Activated T-helper 1 cell treated with anti-CD3 and anti-CD28 coated beads, Interleukin-12 subunit alpha, Interleukin-12 subunit beta, Interleukin-2, Interleukin-4 antibody, amounts not matched to agents 30 ng/mL and 10 ng/mL and 1 ng/mL, durations not matched to agents 14 hours and 24 hours and 36 hours (primary cell): ENCODE data around the gene WDFY2. TPM values are rescaled to one million over a fixed set of nuclear protein-coding genes. Genes with fewer than 3 reads are reported as not detected.

Experiments
- DNase-seq: peaks from one replicate; pipeline ENCODE4 v3.0.0; 2021; ENCODE audit warnings: low spot score
- H3K27ac Mint-ChIP-seq: one replicate; pipeline ENCODE4 v1.8.0; 2021; ENCODE audit warnings: mild to moderate bottlenecking, mixed read lengths
- H3K27me3 Mint-ChIP-seq: one replicate; pipeline ENCODE4 v1.8.0; 2022; ENCODE audit warnings: mild to moderate bottlenecking, moderate library complexity, mixed read lengths; ENCODE audit not compliant: insufficient read depth
- H3K36me3 Mint-ChIP-seq: one replicate; pipeline ENCODE4 v1.8.0; 2021; ENCODE audit warnings: low read depth, mixed read lengths
- H3K4me1 Mint-ChIP-seq: one replicate; pipeline ENCODE4 v1.8.0; 2021; ENCODE audit warnings: low read depth, mixed read lengths
- H3K4me3 Mint-ChIP-seq: one replicate; pipeline ENCODE4 v1.8.0; 2021; ENCODE audit warnings: mild to moderate bottlenecking, moderate library complexity, mixed read lengths
- H3K9me3 Mint-ChIP-seq: one replicate; pipeline ENCODE4 v1.8.0; 2021; ENCODE audit warnings: mixed read lengths
- intact Hi-C: fragments of 100-400 bp; cut with micrococcal nuclease; formaldehyde crosslinking; loops from one replicate; pipeline ENCODE4 v1.15.1; 2024
- total RNA-seq: library from RNA; stranded (reverse); gene quantifications from 2 replicates; pipeline ENCODE4 v1.2.3, GENCODE V29; 2022

WDFY2 gene
- total RNA-seq, 1 donor from 2014 or later, result 7.5 TPM

DNA sequence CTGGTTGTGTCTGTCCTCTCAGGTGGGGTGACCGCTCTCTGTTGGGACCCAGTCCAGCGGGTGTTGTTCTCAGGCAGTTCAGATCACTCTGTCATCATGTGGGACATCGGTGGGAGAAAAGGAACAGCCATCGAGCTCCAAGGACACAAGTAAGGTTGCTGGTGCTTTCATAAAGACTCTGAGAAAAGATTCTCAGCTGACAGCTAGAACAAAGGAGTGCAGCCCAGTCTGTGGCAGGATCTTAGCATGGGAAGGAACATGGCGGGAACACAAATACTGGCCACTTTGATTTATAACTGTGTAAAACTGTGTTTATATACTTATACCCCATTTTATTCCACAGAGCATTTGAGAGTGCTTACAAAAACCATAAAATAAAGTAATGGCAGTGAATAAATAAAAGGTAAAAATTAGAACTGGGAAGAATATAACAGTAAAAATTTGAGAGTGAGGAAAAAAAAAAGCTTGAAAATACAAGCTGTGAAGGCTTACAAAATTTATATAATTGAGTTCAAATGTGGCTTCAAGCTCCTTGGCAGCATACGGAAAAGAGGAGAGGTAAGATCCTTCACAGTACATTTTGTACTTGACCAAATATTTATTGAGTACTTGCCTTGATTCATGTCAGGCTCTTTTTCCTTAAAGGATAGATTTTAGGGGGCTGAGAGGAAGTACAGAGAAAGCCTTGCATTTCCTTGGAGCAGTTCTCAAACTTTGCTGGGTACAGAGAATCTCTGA is 154.9 kb downstream of the WDFY2 start:
- intact Hi-C loops, result loop anchor here (2.0 kb wide), 1 partner anchor 64 kb away; no protein-coding TSS in a partner anchor
- Mint-ChIP-seq H3K27ac (peak overlapping the region; percentile 79), H3K36me3 (peaks cover 18% of the 10 kb centered on the region), H3K4me1 (peaks cover 35% of the 10 kb centered on the region), H3K4me3 (no peak overlapping the region), H3K27me3 (no peaks in the 10 kb centered on the region), H3K9me3 (no peaks in the 10 kb centered on the region)
- DNase-seq, result no peak

DNA sequence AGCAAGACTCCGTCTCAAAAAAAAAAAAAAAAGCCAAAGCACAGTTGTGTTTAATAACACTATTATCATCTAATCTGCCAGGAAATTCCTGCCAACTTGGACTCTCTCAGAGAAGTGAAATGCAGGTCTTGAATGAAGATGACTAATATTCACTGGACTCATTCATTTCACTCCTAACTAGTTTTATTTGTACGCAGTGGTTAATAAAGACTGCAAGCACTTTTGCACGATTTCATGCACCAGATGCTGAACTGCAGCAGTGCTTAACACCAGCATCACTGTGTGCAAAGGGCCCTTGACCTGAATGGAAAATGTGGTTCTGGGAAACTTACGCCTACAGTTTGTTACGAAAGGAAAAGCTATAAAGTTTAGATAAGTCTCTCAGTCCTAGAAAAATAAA is 156.4 kb downstream of the WDFY2 start:
- H3K4me3 Mint-ChIP-seq, result no peak overlapping the region
- peaks cover 4% of the 10 kb centered on the region for H3K9me3 Mint-ChIP-seq
- peaks cover 23% of the 10 kb centered on the region for H3K36me3 Mint-ChIP-seq
- no peak for DNase-seq
- peak overlapping the region; percentile 40 for H3K27ac Mint-ChIP-seq
- no peaks in the 10 kb centered on the region for H3K27me3 Mint-ChIP-seq
- intact Hi-C loops, result no loop called here
- peaks cover 27% of the 10 kb centered on the region for H3K4me1 Mint-ChIP-seq

DNA sequence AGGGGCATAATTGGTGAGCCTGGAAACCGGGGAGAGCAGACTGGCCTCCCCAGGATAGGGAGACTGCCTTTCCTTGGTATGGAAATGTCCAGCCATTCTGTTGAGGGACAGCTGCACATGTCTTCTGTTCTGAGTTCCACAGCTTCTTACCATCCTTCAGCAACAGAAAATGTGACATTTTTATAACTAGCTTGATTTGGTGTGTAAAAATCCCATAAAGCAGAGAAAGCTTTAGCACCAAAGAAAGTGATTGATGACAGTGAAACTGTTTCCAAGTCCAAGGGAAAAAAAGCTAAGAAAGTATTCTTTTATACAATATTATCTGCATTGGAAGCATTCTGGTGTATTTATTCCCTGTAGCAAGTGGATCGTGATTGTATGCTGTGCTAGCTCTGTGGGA is 157.8 kb downstream of the WDFY2 start:
- no peak overlapping the region for H3K27ac Mint-ChIP-seq

DNA sequence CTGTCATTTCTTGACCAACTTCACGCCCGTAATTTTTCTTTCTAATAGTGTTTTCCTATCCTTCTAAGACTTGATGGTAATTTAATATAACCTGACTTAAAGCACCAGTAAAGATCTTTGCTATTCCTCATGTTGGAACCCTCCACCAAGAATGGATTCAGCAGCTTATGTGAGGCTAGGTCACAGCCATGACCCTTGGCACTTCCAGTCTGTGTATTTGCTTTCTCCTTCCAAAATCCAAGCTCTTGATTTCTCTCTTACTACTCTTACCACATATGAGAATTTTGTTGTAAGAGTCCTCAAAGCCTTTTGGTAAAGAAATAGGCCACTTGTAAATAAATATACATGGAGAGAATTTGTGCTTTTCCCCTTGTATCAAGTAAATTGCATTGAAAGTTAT is 158.3 kb downstream of the WDFY2 start:
- peaks cover 25% of the 10 kb centered on the region for H3K36me3 Mint-ChIP-seq
- no peak overlapping the region for H3K27ac Mint-ChIP-seq
- H3K4me1 Mint-ChIP-seq, result peaks cover 24% of the 10 kb centered on the region
- intact Hi-C loops, result no loop called here
- DNase-seq, result no peak
- no peaks in the 10 kb centered on the region for H3K27me3 Mint-ChIP-seq
- H3K9me3 Mint-ChIP-seq, result peaks cover 8% of the 10 kb centered on the region
- H3K4me3 Mint-ChIP-seq, result no peak overlapping the region

More for the DNA sequence above, 157.8 kb downstream of the WDFY2 start:
- Mint-ChIP-seq H3K36me3 (peaks cover 23% of the 10 kb centered on the region), H3K4me1 (peaks cover 27% of the 10 kb centered on the region), H3K4me3 (no peak overlapping the region), H3K27me3 (no peaks in the 10 kb centered on the region), H3K9me3 (peaks cover 4% of the 10 kb centered on the region)
- DNase-seq, result no peak
- intact Hi-C loops, result no loop called here

DNA sequence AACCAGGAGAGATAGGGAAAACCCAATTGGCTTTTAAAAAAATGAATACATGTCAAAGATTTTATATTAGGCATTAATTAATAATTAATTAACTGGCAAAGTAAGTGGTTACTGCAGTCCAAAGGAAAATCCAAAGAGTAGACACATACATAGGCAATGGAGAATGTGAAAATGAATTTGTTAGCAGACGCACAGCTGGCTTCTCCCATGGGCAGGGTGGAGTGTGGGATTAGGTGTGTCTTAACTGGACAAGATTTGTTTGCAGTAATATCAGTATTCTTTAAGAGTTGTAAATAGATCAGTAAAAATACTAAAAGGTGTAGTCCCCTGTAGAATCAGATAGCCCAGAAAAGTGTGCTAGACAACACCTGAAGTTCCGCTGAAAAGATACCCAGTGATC is 161.0 kb downstream of the WDFY2 start:
- no peak for DNase-seq
- Mint-ChIP-seq H3K4me1 (peaks cover 9% of the 10 kb centered on the region), H3K27me3 (no peaks in the 10 kb centered on the region), H3K4me3 (no peak overlapping the region), H3K9me3 (peaks cover 21% of the 10 kb centered on the region), H3K36me3 (peaks cover 25% of the 10 kb centered on the region), H3K27ac (no peak overlapping the region)
- intact Hi-C loops, result no loop called here

DNA sequence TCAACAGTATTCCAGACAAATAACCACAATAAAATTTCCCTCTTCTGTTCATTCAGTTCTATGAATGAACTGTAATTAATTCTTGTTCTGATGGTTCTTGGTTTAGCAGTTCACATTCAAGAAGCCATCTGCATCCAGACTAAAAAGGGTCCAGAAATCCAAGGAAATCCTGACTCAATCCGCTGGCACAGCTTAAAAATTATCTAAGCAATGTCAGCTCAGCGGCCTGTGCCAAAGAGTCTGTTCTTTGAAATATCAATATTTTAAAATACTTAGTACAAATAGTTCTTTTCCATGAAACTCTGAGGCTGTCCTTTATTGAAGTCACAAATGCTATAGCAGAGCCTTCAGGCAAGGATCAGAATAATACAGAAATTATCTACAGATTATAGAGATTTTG is 162.5 kb downstream of the WDFY2 start:
- H3K4me3 Mint-ChIP-seq, result no peak overlapping the region
- DNase-seq, result no peak
- H3K9me3 Mint-ChIP-seq, result peaks cover 21% of the 10 kb centered on the region
- H3K27me3 Mint-ChIP-seq, result no peaks in the 10 kb centered on the region
- intact Hi-C loops, result no loop called here
- H3K36me3 Mint-ChIP-seq, result peaks cover 23% of the 10 kb centered on the region
- H3K27ac Mint-ChIP-seq, result no peak overlapping the region
- no peaks in the 10 kb centered on the region for H3K4me1 Mint-ChIP-seq

DNA sequence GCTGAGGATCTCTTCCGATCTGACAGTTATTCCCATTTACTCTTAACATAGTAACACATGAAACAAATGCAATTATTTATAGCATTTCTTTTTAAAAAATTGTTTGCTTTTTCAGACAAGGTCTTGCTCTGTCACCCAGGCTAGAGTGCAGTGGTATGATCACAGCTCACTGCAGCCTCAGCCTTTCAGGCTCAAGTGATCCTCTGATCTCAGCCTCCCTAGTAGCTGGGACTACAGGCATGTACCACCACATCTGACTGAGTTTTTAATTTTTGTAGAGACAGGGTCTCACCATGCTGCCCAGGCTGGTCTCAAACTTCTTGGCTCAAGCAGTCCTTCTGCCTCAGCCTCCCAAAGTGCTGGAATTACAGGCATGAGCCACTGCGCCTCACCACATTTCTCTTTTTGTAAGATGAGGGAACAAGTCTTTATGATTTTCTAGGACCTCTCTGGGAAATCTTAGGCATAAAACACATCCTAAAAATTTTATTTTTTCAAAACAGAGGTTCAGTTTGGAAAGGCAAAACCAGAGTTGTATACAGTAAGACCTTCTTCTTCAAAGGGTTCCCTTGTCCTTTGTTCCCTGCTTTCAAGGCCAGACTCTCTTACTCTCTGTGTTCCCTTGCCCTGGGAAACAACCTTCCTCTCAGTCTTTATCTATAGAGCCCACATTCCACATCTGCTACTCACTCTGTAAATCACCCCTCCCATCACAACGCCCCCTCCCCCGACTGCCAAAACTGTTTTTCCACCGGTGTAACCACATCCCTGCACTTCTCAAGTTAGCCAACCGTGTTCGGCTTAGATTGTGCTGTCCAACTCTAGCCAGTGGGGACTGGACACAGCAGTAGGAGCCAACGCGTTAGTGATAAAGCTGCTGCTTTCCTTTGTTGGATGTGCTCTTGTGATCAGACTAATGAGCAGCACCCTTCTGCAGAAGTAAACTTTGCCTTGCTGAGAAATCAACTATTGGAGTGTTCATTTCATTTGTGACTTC is 163.5 kb downstream of the WDFY2 start:
- no peaks in the 10 kb centered on the region for H3K27me3 Mint-ChIP-seq
- H3K9me3 Mint-ChIP-seq, result peaks cover 21% of the 10 kb centered on the region
- peaks cover 26% of the 10 kb centered on the region for H3K36me3 Mint-ChIP-seq
- no peak overlapping the region for H3K4me3 Mint-ChIP-seq
- H3K4me1 Mint-ChIP-seq, result no peaks in the 10 kb centered on the region
- intact Hi-C loops, result no loop called here
- no peak for DNase-seq
- no peak overlapping the region for H3K27ac Mint-ChIP-seq

DNA sequence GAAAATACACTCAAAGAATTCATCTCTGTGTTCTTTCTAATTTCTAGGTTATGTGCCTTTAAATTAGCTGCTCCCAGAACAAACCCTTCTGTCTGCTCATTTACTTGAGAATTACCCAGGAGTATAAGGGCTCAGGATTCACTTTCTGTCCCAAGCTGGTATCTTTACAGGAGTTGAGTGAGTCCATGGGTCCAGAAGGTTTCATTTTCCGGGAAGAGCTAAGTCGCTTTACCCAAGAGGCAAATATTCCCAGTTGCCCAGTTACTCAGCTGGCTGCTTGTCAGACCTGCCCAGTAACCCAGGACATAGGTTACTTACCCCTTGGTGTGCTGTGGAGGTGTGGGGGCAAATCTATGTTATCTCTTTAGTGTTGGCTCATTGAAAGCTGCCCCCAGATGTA is 172.4 kb downstream of the WDFY2 start:
- no peaks in the 10 kb centered on the region for H3K9me3 Mint-ChIP-seq
- no peak overlapping the region for H3K27ac Mint-ChIP-seq
- DNase-seq, result no peak
- no peaks in the 10 kb centered on the region for H3K27me3 Mint-ChIP-seq
- no peak overlapping the region for H3K4me3 Mint-ChIP-seq
- H3K4me1 Mint-ChIP-seq, result no peaks in the 10 kb centered on the region
- peaks cover 26% of the 10 kb centered on the region for H3K36me3 Mint-ChIP-seq
- intact Hi-C loops, result no loop called here

DNA sequence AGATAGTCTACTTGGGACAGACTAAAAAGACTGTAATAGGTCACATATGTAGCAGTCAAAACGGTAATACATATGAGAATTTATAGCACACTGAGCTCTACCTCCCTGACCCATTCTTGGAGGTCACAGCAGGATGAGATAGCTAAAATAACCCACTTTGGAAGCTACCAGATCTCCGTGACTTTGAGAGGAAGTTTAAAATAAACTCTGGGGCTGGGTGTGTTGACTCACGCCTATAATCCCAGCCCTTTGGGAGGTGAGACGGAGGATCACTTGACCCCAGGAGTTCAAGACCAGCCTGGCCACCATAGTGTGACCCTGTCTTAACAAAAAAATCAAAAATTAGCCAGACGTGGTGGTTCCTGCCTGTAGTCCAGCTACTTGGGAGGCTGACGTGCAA is 174.4 kb downstream of the WDFY2 start:
- H3K9me3 Mint-ChIP-seq, result no peaks in the 10 kb centered on the region
- no peaks in the 10 kb centered on the region for H3K27me3 Mint-ChIP-seq
- no peak for DNase-seq
- peaks cover 14% of the 10 kb centered on the region for H3K4me1 Mint-ChIP-seq
- peaks cover 23% of the 10 kb centered on the region for H3K36me3 Mint-ChIP-seq
- no peak overlapping the region for H3K27ac Mint-ChIP-seq
- no peak overlapping the region for H3K4me3 Mint-ChIP-seq
- intact Hi-C loops, result no loop called here

DNA sequence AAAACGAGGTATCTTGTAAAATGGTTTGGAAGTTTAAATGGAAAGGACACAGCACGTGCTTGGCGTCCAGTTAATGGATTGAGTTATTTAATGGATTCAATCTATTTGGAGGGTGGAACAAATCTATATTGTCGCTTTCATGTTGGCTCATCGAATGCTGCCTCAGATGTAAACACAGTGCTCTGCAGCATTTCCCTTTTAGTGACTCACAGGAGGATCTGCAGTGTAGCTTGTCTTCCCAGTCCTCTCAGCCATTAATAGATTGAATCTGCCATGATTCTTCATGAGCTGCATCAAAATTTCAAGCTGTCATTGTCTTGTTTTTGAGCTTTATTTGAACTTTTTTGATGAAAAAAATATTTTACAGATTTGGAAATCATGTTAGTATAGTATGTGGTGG is 175.0 kb downstream of the WDFY2 start:
- Mint-ChIP-seq H3K9me3 (no peaks in the 10 kb centered on the region), H3K4me3 (no peak overlapping the region), H3K36me3 (peaks cover 20% of the 10 kb centered on the region), H3K27ac (no peak overlapping the region), H3K4me1 (peaks cover 19% of the 10 kb centered on the region), H3K27me3 (no peaks in the 10 kb centered on the region)
- DNase-seq, result no peak
- intact Hi-C loops, result no loop called here

DNA sequence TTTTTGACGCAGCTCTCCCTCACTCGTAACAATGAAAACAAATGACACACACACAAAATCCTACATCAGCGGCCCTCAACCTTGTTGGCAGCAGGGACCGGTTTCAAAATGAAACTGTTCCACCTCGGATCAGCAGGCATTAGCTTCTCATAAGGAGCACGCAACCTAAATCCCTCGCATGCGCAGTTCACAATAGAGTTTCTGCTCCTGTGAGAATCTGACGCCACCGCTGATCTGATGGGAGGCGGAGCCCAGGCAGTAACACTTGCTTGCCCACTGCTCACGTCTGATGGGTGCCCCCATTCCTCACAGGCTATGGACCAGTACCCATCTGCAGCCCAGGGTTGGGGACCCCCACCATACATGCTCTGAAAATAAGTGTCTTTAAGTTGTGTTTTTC is 176.3 kb downstream of the WDFY2 start:
- no peak overlapping the region for H3K4me3 Mint-ChIP-seq
- intact Hi-C loops, result loop anchor here (10.0 kb wide), 1 partner anchor 146 kb away; no protein-coding TSS in a partner anchor
- peaks cover 33% of the 10 kb centered on the region for H3K4me1 Mint-ChIP-seq
- no peak overlapping the region for H3K27ac Mint-ChIP-seq
- no peaks in the 10 kb centered on the region for H3K27me3 Mint-ChIP-seq
- no peaks in the 10 kb centered on the region for H3K9me3 Mint-ChIP-seq
- H3K36me3 Mint-ChIP-seq, result peaks cover 18% of the 10 kb centered on the region
- no peak for DNase-seq

DNA sequence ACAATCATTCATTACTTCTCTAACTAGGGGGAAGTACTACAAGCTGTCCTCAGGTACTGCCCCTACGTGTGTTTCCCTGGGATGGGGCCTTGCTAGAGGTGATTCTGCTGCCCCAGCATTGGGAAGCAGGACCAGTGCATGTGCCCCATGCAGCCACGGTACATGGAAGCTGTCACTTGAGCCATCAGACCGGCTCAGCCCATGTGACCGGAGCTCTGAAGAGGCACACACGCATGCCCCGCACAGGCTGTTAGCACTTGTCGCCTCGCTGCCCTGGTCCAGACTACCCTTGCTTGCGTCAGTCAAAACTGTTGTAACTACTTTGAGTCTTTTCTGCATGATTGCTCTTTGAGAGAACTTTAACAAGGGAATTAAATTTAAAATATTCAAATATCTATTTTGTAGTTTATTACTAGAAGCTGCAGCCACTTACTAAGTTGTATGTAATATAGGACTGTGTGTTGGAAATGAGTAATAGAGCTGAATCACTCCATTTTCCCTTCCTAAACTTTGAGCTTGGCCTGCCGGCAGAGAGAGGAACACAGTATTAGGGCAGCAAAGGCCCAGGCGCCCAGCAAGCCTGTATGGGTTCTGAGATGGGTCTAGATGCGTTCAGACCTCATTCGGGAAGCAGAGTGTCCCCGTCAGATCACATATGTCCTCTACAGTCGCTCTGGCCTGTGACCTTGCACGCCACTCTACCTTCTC is 177.5 kb downstream of the WDFY2 start:
- H3K36me3 Mint-ChIP-seq, result peaks cover 21% of the 10 kb centered on the region
- H3K4me1 Mint-ChIP-seq, result peaks cover 41% of the 10 kb centered on the region
- H3K27ac Mint-ChIP-seq, result no peak overlapping the region
- H3K27me3 Mint-ChIP-seq, result no peaks in the 10 kb centered on the region
- no peaks in the 10 kb centered on the region for H3K9me3 Mint-ChIP-seq
- no peak overlapping the region for H3K4me3 Mint-ChIP-seq
- no peak for DNase-seq
- intact Hi-C loops, result loop anchor here (10.0 kb wide), 1 partner anchor 147 kb away; no protein-coding TSS in a partner anchor
